GM21515 (cell line): ENCODE measurements around the gene ZNF418.
"Not testable (repeated sequence)": the region's sequence is repeated elsewhere in the genome, so short reads cannot be mapped to it uniquely, and the experiment has no call there.

Source experiments
- ATAC-seq: cut with Tn5 transposase; IDR thresholded peaks from one replicate; pipeline ENCODE4 v1.9.1; 2021; ENCODE audit not compliant: unreplicated experiment

Gene ZNF418

GRCh38 chr19:57890706-57891105, 44.5 kb downstream of the ZNF418 start:
- not testable (repeated sequence) for ATAC-seq

GRCh38 chr19:57888560-57889231, 46.5 kb downstream of the ZNF418 start, which contains the start of gene ZNF814:
TSS of gene ZNF814 (minus strand) at chr19:57889037. CDS start at chr19:57888802, 235 bp downstream.
- peak; percentile 86 for ATAC-seq

- ATAC-seq: no peak
Measured at GRCh38 chr19:57888107-57888559, 47.1 kb downstream of the ZNF418 start.

- no peak for ATAC-seq
Measured at GRCh38 chr19:57887195-57887941, 47.8 kb downstream of the ZNF418 start.

GRCh38 chr19:57886046-57886445, 49.2 kb downstream of the ZNF418 start:
- ATAC-seq: no peak

- not testable (repeated sequence) for ATAC-seq
Measured at GRCh38 chr19:57873883-57874799, 61.1 kb downstream of the ZNF418 start.

GRCh38 chr19:57872450-57872849, 62.8 kb downstream of the ZNF418 start:
- no peak for ATAC-seq
